HEK293T (cell line): ENCODE measurements around the gene ITFG1.

Experiments used
- CTCF ChIA-PET: fragments of 350-600 bp; formaldehyde crosslinking; extraction: SDS; loops from one replicate; lab custom pipeline; 2021; ENCODE audit warnings: antibody characterized with exemption, inconsistent platforms; lab: Yijun Ruan, JAX
- POLR2A ChIA-PET: fragments of 350-600 bp; formaldehyde crosslinking; extraction: SDS; loops from one replicate; lab custom pipeline; 2020; ENCODE audit warnings: antibody characterized with exemption, inconsistent platforms; lab: Yijun Ruan, JAX
- DNase-seq: peaks from one replicate; pipeline ENCODE4 v3.0.0; 2012; ENCODE audit warnings: mixed read lengths; ENCODE audit errors: extremely low spot score
- ARNT ChIP-seq: fragments of 450-650 bp; IDR thresholded peaks from 2 replicates; pipeline ENCODE4 v1.6.1; 2017; ENCODE audit warnings: mild to moderate bottlenecking
- BHLHE40 ChIP-seq: fragments of 450-650 bp; IDR thresholded peaks from 2 replicates; pipeline ENCODE4 v1.6.1; 2016; ENCODE audit warnings: mild to moderate bottlenecking, moderate library complexity, borderline replicate concordance
- CTBP1 ChIP-seq: fragments of 450-650 bp; IDR thresholded peaks from 2 replicates; pipeline ENCODE4 v1.6.1; 2016; ENCODE audit warnings: borderline replicate concordance
- ELF4 ChIP-seq: fragments of 450-650 bp; IDR thresholded peaks from 2 replicates; pipeline ENCODE4 v1.6.1; 2017; ENCODE audit warnings: antibody characterized with exemption
- FOXA1 ChIP-seq: fragments of 450-650 bp; IDR thresholded peaks from 2 replicates; pipeline ENCODE4 v1.6.1; 2016; ENCODE audit warnings: mild to moderate bottlenecking
- FOXK2 ChIP-seq: fragments of 450-650 bp; IDR thresholded peaks from 2 replicates; pipeline ENCODE4 v1.6.1; 2016; ENCODE audit warnings: mild to moderate bottlenecking
- FOXM1 ChIP-seq: fragments of 450-650 bp; IDR thresholded peaks from 2 replicates; pipeline ENCODE4 v1.6.1; 2017; ENCODE audit warnings: mild to moderate bottlenecking, borderline replicate concordance
- HDGF ChIP-seq: fragments of 450-650 bp; IDR thresholded peaks from 2 replicates; pipeline ENCODE4 v1.6.1; 2017; ENCODE audit warnings: antibody characterized with exemption, borderline replicate concordance
- L3MBTL2 ChIP-seq: fragments of 450-650 bp; conservative IDR thresholded peaks from 2 replicates; pipeline ENCODE4 v1.6.1; 2016; ENCODE audit warnings: mild to moderate bottlenecking
- LEF1 ChIP-seq: fragments of 450-650 bp; IDR thresholded peaks from 2 replicates; pipeline ENCODE4 v1.6.1; 2017; ENCODE audit warnings: mild to moderate bottlenecking, borderline replicate concordance
- NFRKB ChIP-seq: fragments of 450-650 bp; IDR thresholded peaks from 2 replicates; pipeline ENCODE4 v1.6.1; 2016; ENCODE audit warnings: mild to moderate bottlenecking, moderate library complexity
- SP1 ChIP-seq: fragments of 450-650 bp; IDR thresholded peaks from 2 replicates; pipeline ENCODE4 v1.6.1; 2017
- SUZ12 ChIP-seq: fragments of 450-650 bp; IDR thresholded peaks from 2 replicates; pipeline ENCODE4 v1.6.1; 2016; ENCODE audit warnings: mild to moderate bottlenecking
- TARDBP ChIP-seq: fragments of 450-650 bp; IDR thresholded peaks from 2 replicates; pipeline ENCODE4 v1.6.1; 2016
- ZNF384 ChIP-seq: fragments of 450-650 bp; IDR thresholded peaks from 2 replicates; pipeline ENCODE4 v1.6.1; 2016
- TF ChIP-seq, protein P1 (sequence below): fragments of 450-650 bp; IDR thresholded peaks from 2 replicates; pipeline ENCODE4 v1.6.1; 2016

Gene ITFG1

DNA sequence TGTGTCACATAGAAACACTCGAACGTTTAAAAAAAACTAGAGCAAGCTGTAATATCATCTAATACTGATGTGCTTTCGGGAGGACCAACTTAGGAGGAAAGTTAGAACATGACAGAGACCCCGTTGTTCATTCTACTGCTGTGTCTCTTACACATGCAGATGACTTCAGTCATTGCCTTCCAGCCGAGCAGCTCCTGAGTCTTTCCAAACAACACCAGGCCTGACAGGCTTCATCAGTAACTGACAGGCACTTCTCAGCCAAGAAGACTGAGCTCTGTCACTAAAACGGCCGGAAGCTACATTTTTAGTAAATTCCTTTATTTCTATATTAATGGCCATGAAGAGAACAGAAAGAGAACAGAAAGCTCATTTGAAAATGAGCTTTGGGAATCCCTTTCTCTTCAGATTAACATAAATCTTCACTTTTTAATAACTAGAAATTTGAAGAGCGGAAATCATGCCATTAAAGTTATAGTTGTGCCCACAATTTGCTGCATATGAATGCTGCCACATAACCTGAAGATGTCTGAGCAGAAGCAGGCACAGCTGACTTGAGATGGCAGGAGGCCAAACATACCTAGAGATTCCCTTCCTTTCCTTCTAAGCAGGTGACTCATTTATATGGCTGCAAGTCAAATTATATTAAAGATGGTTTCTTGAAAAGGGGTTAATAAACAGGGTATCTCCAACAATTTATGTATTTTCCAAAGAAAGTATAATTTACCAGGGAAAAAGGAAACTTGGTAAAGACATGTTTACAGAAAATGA, 148.9 kb downstream of the ITFG1 start:
- TF ChIP-seq FOXA1 (no peak), ELF4 (no peak), FOXK2 (no peak), SP1 (no peak), L3MBTL2 (no peak), ZNF384 (no peak), HDGF (no peak), SUZ12 (no peak), FOXM1 (no peak), NFRKB (no peak), ARNT (no peak), LEF1 (no peak), TARDBP (no peak), CTBP1 (no peak), BHLHE40 (no peak)
- TF ChIP-seq, protein P1, sequence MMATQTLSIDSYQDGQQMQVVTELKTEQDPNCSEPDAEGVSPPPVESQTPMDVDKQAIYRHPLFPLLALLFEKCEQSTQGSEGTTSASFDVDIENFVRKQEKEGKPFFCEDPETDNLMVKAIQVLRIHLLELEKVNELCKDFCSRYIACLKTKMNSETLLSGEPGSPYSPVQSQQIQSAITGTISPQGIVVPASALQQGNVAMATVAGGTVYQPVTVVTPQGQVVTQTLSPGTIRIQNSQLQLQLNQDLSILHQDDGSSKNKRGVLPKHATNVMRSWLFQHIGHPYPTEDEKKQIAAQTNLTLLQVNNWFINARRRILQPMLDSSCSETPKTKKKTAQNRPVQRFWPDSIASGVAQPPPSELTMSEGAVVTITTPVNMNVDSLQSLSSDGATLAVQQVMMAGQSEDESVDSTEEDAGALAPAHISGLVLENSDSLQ = no peak
- CTCF ChIA-PET = interaction anchor here (0.6 kb wide), 1 partner anchor 690 kb away, joined by 3 read pairs; no protein-coding TSS in a partner anchor
- DNase-seq = no peak

DNA sequence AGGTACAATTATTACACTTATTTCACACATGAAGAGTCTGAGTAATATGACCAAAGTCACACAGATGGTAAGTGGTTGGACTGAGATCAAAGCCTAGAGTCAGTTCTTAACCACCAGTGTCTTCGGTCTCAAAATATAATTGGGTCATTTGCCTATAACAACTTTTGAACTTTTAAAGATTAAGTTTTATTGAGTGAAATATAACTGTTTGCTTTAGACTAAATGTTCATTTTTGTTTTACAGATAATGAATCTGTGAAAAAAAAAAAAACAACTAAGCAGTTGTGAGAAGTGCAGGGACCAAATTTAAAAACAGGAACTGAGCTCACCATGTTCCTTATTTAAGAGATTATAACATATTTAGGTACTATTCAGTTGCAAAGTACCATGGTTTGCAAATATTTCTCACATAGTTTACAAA, 150.1 kb downstream of the ITFG1 start:
- CTCF ChIA-PET = no interaction called here
- POLR2A ChIA-PET = no interaction called here
- no peak for DNase-seq

More for the DNA sequence above, 148.9 kb downstream of the ITFG1 start:
- POLR2A ChIA-PET = no interaction called here

DNA sequence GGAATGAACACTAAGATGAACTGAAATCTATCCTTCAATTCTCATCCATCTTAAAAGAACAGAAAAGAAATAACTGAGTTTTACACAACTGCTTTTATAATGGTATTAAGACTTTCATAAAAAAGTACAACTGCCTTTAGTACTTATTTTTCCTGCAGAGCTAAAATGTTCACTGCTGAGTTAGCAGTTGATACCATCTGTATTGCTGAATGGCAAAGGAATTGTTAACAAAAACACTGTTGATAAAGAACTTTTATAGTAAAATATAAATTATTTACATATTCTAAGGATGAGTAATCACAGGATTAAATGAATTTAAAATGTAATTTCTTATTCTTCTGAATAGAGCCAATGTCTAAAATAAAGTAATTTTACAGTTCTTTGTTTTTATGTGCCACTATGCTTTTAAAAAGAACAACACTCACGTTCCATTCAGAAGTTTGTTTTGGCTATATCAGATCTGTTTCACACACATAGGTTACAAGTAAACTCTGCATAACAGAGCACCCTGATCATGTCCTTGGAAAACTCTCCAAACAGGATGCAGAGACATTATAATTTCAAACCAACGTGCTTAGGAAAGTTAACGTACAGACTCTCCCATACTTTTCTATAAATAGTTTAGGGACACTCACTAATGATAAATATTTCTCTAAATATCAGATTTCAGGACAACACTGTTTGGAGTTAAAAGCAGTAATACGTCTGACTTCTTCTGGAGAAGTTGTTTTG, 151.1 kb downstream of the ITFG1 start:
- no peak for TF ChIP-seq TARDBP

More for the DNA sequence above, 150.1 kb downstream of the ITFG1 start:
- TF ChIP-seq FOXK2 = no peak

GRCh38 chr16:47308601-47309000, 152.3 kb downstream of the ITFG1 start:
- DNase-seq = no peak
- CTCF ChIA-PET = no interaction called here
- POLR2A ChIA-PET = no interaction called here
- no peak for TF ChIP-seq SP1
- TF ChIP-seq BHLHE40 = no peak
- TF ChIP-seq NFRKB = no peak
- no peak for TF ChIP-seq ELF4
- TF ChIP-seq FOXM1 = no peak
- no peak for TF ChIP-seq CTBP1
- TF ChIP-seq FOXA1 = no peak
- TF ChIP-seq L3MBTL2 = no peak
- TF ChIP-seq FOXK2 = no peak
- TF ChIP-seq, protein P1 = no peak
- no peak for TF ChIP-seq LEF1
- TF ChIP-seq ZNF384 = no peak
- no peak for TF ChIP-seq ARNT
- TF ChIP-seq TARDBP = no peak

More for the DNA sequence above, 151.1 kb downstream of the ITFG1 start:
- ChIA-PET POLR2A (no interaction called here), CTCF (no interaction called here)
- no peak for DNase-seq

DNA sequence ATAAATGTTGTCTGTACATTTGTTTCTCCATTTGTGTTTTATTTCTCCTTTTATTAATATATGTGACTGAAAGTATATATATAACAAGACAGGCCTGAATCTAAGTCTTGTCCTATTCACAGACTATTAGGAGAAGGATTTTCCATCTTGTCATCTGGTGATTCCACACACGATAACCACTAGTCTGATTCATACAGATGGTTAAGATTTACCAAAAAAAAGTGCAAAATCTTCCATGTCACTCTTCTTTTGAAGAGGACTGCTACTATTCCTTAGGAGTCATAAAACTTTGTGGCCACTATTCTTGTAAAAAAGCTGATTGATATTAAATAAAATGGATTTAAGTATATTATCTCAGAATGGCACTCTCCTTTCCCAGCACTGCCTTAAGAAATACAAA, 156.3 kb downstream of the ITFG1 start:
- POLR2A ChIA-PET = no interaction called here

GRCh38 chr16:47299587-47299986, 161.3 kb downstream of the ITFG1 start:
- POLR2A ChIA-PET = no interaction called here
- TF ChIP-seq SP1 = no peak
- TF ChIP-seq FOXA1 = no peak
- CTCF ChIA-PET = no interaction called here
- no peak for DNase-seq

More for the DNA sequence above, 156.3 kb downstream of the ITFG1 start:
- CTCF ChIA-PET = no interaction called here
- TF ChIP-seq ARNT = no peak
- TF ChIP-seq SUZ12 = no peak
- no peak for TF ChIP-seq FOXM1
- no peak for TF ChIP-seq FOXK2
- no peak for TF ChIP-seq SP1
- TF ChIP-seq BHLHE40 = no peak
- no peak for TF ChIP-seq ELF4
- no peak for TF ChIP-seq LEF1
- TF ChIP-seq TARDBP = no peak
- no peak for TF ChIP-seq FOXA1
- no peak for TF ChIP-seq HDGF
- no peak for TF ChIP-seq L3MBTL2
- TF ChIP-seq CTBP1 = no peak
- TF ChIP-seq NFRKB = no peak
- TF ChIP-seq ZNF384 = no peak
- TF ChIP-seq, protein P1 = no peak
- no peak for DNase-seq
